IMR-90 (cell line): ENCODE results near the gene NUDT5. TPM values are rescaled to one million over a fixed set of nuclear protein-coding genes. Genes with fewer than 3 reads are reported as not detected.

Source experiments
- ATAC-seq: fragments of 200-7000 bp; cut with Tn5 transposase; 2 replicates; pipeline ENCODE4 v1.9.1; 2020; ENCODE audit warnings: low read depth, mild to moderate bottlenecking, moderate library complexity
- BruUV-seq: library from RNA; stranded (reverse); fragments of 400-500 nt; replicated peaks from 2 replicates; lab custom pipeline; 2021; lab: Mats Ljungman, UMichigan
- CTCF ChIA-PET: fragments of 300-600 bp; formaldehyde crosslinking; extraction: SDS; loops from one replicate; lab custom pipeline; 2021; ENCODE audit warnings: antibody characterized with exemption; lab: Yijun Ruan, JAX
- POLR2A ChIA-PET: fragments of 300-600 bp; sonication (Branson Sonifier 250); formaldehyde crosslinking; loops from one replicate; lab custom pipeline; 2022; ENCODE audit warnings: antibody characterized with exemption; ENCODE audit not compliant: unreplicated experiment; lab: Charles Lee
- DNase-seq: peaks from one replicate; pipeline ENCODE4 v3.0.0; 2013
- H2AFZ ChIP-seq: replicated peaks from 2 replicates; pipeline ENCODE3; 2013; ENCODE audit warnings: low read length, mild to moderate bottlenecking; ENCODE audit not compliant: poor library complexity
- H2AK5ac ChIP-seq: 2 replicates; pipeline ENCODE4 v1.6.1; 2013; ENCODE audit warnings: low read depth, low read length, inconsistent platforms
- H2AK9ac ChIP-seq: replicated peaks from 2 replicates; pipeline ENCODE3; 2013; ENCODE audit warnings: mild to moderate bottlenecking, low read depth, low read length, moderate library complexity; ENCODE audit not compliant: poor library complexity
- H2BK120ac ChIP-seq: 2 replicates; pipeline ENCODE4 v1.6.1; 2013; ENCODE audit warnings: low read depth, low read length, inconsistent platforms
- H2BK15ac ChIP-seq: 3 replicates; pipeline ENCODE4 v1.6.1; 2013; ENCODE audit warnings: low read depth, low read length, inconsistent platforms
- H2BK20ac ChIP-seq: 2 replicates; pipeline ENCODE4 v1.6.1; 2013; ENCODE audit warnings: low read depth, mild to moderate bottlenecking, inconsistent platforms, low read length, moderate library complexity
- H2BK5ac ChIP-seq: 2 replicates; pipeline ENCODE4 v1.6.1; 2013; ENCODE audit warnings: mild to moderate bottlenecking, low read depth, low read length, inconsistent platforms; ENCODE audit not compliant: poor library complexity, severe bottlenecking
- H3K14ac ChIP-seq: replicated peaks from 2 replicates; pipeline ENCODE4 v1.6.1; 2013; ENCODE audit warnings: low read depth, low read length, inconsistent platforms
- H3K18ac ChIP-seq: 2 replicates; pipeline ENCODE4 v1.6.1; 2013; ENCODE audit warnings: low read depth, low read length, control low read depth
- H3K23ac ChIP-seq: 2 replicates; pipeline ENCODE4 v1.6.1; 2013; ENCODE audit warnings: low read depth, low read length, inconsistent platforms
- H3K27ac ChIP-seq: 2 replicates; pipeline ENCODE4 v1.5.1; 2013; ENCODE audit warnings: mild to moderate bottlenecking, control low read depth, low read length; ENCODE audit not compliant: insufficient read depth
- H3K27me3 ChIP-seq: 2 replicates; pipeline ENCODE4 v1.6.1; 2013; ENCODE audit warnings: low read length; ENCODE audit not compliant: control insufficient read depth, insufficient read depth
- H3K36me3 ChIP-seq: 2 replicates; pipeline ENCODE4 v1.6.1; 2013; ENCODE audit warnings: low read length, mixed read lengths; ENCODE audit not compliant: control insufficient read depth, insufficient read depth
- H3K4ac ChIP-seq: 2 replicates; pipeline ENCODE4 v1.6.1; 2013; ENCODE audit warnings: low read depth, low read length, inconsistent platforms
- H3K4me1 ChIP-seq: 2 replicates; pipeline ENCODE4 v1.6.1; 2013; ENCODE audit warnings: low read length, mixed read lengths; ENCODE audit not compliant: control insufficient read depth, insufficient read depth
- H3K4me2 ChIP-seq: 2 replicates; pipeline ENCODE4 v1.6.1; 2013; ENCODE audit warnings: low read depth, mild to moderate bottlenecking, control low read depth, low read length, moderate library complexity
- H3K4me3 ChIP-seq: 2 replicates; pipeline ENCODE4 v1.5.1; 2013; ENCODE audit warnings: low read depth, mild to moderate bottlenecking, control low read depth, low read length, moderate library complexity; ENCODE audit not compliant: insufficient read depth
- H3K56ac ChIP-seq: 2 replicates; pipeline ENCODE4 v1.6.1; 2013; ENCODE audit warnings: low read length, inconsistent platforms; ENCODE audit not compliant: insufficient read depth; ENCODE audit errors: extremely low read depth
- H3K79me1 ChIP-seq, 2 experiments: 2 replicates each; pipeline ENCODE4 v1.6.1; 2013; ENCODE audit warnings: low read length in 2 of 2, inconsistent platforms in 1 of 2, low read depth in 1 of 2
- H3K9ac ChIP-seq: 2 replicates; pipeline ENCODE4 v1.6.1; 2013; ENCODE audit warnings: low read depth, low read length, control low read depth
- H3K9me1 ChIP-seq: 2 replicates; pipeline ENCODE4 v1.6.1; 2013; ENCODE audit warnings: low read length, inconsistent platforms; ENCODE audit not compliant: insufficient read depth
- H3K9me3 ChIP-seq: 2 replicates; pipeline ENCODE4 v1.6.1; 2013; ENCODE audit warnings: low read length; ENCODE audit not compliant: control insufficient read depth, insufficient read depth
- H4K20me1 ChIP-seq: 2 replicates; pipeline ENCODE4 v1.6.1; 2013; ENCODE audit warnings: low read length, inconsistent platforms; ENCODE audit not compliant: insufficient read depth
- H4K5ac ChIP-seq: 2 replicates; pipeline ENCODE4 v1.6.1; 2013; ENCODE audit warnings: mild to moderate bottlenecking, low read depth, low read length, control low read depth
- H4K8ac ChIP-seq, 2 experiments: 2 replicates each; pipeline ENCODE4 v1.6.1; 2013; ENCODE audit warnings: low read depth in 2 of 2, low read length in 2 of 2, control low read depth in 1 of 2, inconsistent platforms in 1 of 2
- H4K91ac ChIP-seq: 2 replicates; pipeline ENCODE4 v1.6.1; 2013; ENCODE audit warnings: low read depth, low read length, inconsistent platforms; ENCODE audit not compliant: insufficient read depth
- SMC3 ChIP-seq: fragments of 150-350 bp; IDR thresholded peaks from 2 replicates; pipeline ENCODE4 v1.6.1; 2016; ENCODE audit warnings: low read depth, mild to moderate bottlenecking, antibody characterized with exemption, low read length, moderate library complexity
- WGBS, 2 experiments: methylation state at CpG; one replicate each; pipeline versions ENCODE4 v1.1.5 to v1.1.7; 2013; ENCODE audit warnings: missing lambda C conversion rate in 2 of 2; ENCODE audit not compliant: insufficient read length in 1 of 2; ENCODE audit errors: extremely low coverage in 2 of 2; 5-methylcytosine and 5-hydroxymethylcytosine counted together
- dilution Hi-C: fragments of 300-500 bp; cut with HindIII; formaldehyde crosslinking; loops from one replicate; pipeline ENCODE4 v1.14.3; 2018; ENCODE audit warnings: low sequenced_read_pairs; ENCODE audit not compliant: unreplicated experiment
- in situ Hi-C: fragments of 300-500 bp; cut with MboI; formaldehyde crosslinking; loops from 3 replicates; pipeline ENCODE4 v1.14.3; 2019; ENCODE audit warnings: low sequenced_read_pairs, inconsistent platforms, mixed read lengths
- intact Hi-C: fragments of 100-400 bp; cut with micrococcal nuclease; formaldehyde crosslinking; loops from 2 replicates; pipeline ENCODE4 v1.10.0; 2022
- polyA plus RNA-seq, 3 experiments: library from polyadenylated mRNA; depleted of rRNA; stranded (reverse); fragments of >200 nt; gene quantifications; 2 replicates each; pipeline ENCODE4 v1.2.3, GENCODE V29; 2012; ENCODE audit warnings: low replicate concordance in 1 of 3
- total RNA-seq: library from RNA; depleted of rRNA; stranded (reverse); fragments of >200 nt; gene quantifications from 2 replicates; pipeline ENCODE4 v1.2.3, GENCODE V29; 2012

Gene NUDT5
- total and polyA plus RNA-seq, 2 of the 4 experiments (the other 2 are of a cell fraction) = 70.1 to 74.6 TPM

- no peak for TF ChIP-seq SMC3
- Histone ChIP-seq H3K9ac (no peak overlapping the region), H3K4ac (no peak overlapping the region), H2AK9ac (no peak overlapping the region), H2BK20ac (no peak overlapping the region), H4K91ac (no peak overlapping the region), H3K56ac (no peak overlapping the region), H3K14ac (no peak overlapping the region), H3K4me1 (peaks cover 1% of the 10 kb centered on the region; the same call in 1 of the 2 replicates), H2BK15ac (no peak overlapping the region), H4K20me1 (no peaks in the 10 kb centered on the region), H3K23ac (no peak overlapping the region), H3K18ac (no peak overlapping the region), H4K8ac (no peak overlapping the region), H3K4me2 (no peak overlapping the region), H2AFZ (no peak overlapping the region), H3K36me3 (peaks cover 28% of the 10 kb centered on the region), H3K79me1 (peaks cover 8 to 15% of the 10 kb centered on the region in 2 experiments; a peak in 3 of 4 replicates), H3K9me3 (no peaks in the 10 kb centered on the region), H3K27me3 (no peaks in the 10 kb centered on the region), H3K27ac (no peak overlapping the region), H3K9me1 (0 out of 2 replicates have a peak, but pooled peaks cover under 1% of the 10 kb centered on the region), H3K4me3 (no peak overlapping the region), H2BK5ac (no peak overlapping the region), H4K5ac (no peak overlapping the region), H2AK5ac (no peak overlapping the region), H2BK120ac (no peak overlapping the region)
- ATAC-seq (no peak), DNase-seq (no peak)
- dilution Hi-C loops = no loop called here
- 94% methylated on average over 2 of the region's 13 CpGs; no CpG with 5 or more reads in 1 of the 2 experiments for WGBS, 2 experiments
- intact Hi-C loops = no loop called here
- ChIA-PET CTCF (no interaction called here), POLR2A (interaction anchor here (0.7 kb wide), 1 partner anchor 22 kb away, joined by 4 read pairs; no protein-coding TSS in a partner anchor)
- no TSS peak for BruUV-seq
- in situ Hi-C loops = no loop called here
Observed at GRCh38 chr10:12181065-12181775, 14.5 kb downstream of the NUDT5 start.
